NB4 (cell line): ENCODE measurements around the gene RAI1.

Experiments used
- CTCF ChIP-seq: IDR thresholded peaks from one replicate; pipeline ENCODE4 v1.5.1; 2012; ENCODE audit warnings: low read depth, low read length
- MAX ChIP-seq: IDR thresholded peaks from 2 replicates; pipeline ENCODE4 v1.6.1; 2011; ENCODE audit warnings: low read depth, low read length

DNA sequence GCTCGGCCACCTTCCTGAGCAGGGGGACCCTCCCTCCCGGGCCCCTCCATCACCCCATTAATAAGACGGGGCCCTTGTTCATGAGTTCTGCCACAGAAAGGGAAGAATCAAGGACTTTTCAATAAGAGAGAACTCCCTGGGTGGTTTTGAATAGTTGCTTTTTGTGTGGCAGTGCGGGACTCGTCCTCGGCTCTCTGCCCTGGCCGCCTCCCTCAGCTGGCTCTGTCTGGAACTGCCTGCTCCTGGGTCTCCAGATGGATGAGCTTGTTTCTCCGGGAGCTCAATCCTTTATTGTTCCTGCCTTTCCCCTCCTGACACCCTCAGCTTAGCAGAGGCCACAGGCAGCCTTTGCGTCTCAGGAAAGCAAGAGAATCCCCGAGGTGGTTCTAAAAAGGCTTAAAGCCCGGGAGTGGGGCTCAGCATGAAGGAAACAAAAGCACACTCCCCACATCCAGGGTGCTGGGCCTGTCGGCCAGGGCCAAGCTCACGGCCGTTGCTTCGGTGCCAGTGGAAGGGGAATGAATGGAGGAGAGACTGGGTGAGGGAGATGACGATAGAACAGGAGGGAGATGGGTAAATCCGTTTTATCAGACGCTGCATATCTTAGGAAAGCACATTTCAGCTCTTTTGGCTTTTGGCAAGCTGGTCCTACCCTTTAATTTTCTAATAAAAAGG lies 60.2 kb downstream of the RAI1 start:
- TF ChIP-seq CTCF (no peak), MAX (no peak)
